Measurements from ENCODE around the gene IL17RA.

IL17RA gene

DNA sequence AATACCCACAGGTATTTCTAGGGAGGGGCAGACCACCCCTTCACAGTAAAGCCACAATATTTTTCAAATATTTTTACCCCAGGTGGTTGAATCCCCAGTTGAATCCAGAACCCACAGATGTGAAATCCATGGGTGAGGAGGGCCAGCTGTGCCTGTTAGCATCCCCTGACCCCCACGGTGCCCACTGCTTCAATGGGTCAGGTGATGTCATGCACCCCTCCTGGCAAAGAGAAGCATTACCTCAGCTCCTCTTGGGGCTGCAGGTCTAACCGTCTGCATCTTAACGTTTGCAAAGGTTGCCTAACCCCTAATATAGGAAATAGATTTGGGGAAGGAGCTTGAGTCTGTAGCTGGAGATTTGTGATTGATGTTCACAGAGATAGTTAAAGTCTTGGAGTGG lies 24.7 kb upstream of the IL17RA start:
- H3K36me3 ChIP-seq: no peaks in the 10 kb centered on the region
- H3K4me1 ChIP-seq (ENCODE audit: control insufficient read depth in 1 of 2, insufficient read depth in 1 of 2, low read depth in 1 of 2, low read length in 1 of 2): peaks cover 4 to 12% of the 10 kb centered on the region in 2 experiments
- no peaks in the 10 kb centered on the region for H3K27me3 ChIP-seq
- no peak overlapping the region for H3K4me3 ChIP-seq (ENCODE audit: low read depth in 1 of 2, low read length in 1 of 2)
- no peaks in the 10 kb centered on the region for H3K9me3 ChIP-seq
- TF ChIP-seq, protein P1, sequence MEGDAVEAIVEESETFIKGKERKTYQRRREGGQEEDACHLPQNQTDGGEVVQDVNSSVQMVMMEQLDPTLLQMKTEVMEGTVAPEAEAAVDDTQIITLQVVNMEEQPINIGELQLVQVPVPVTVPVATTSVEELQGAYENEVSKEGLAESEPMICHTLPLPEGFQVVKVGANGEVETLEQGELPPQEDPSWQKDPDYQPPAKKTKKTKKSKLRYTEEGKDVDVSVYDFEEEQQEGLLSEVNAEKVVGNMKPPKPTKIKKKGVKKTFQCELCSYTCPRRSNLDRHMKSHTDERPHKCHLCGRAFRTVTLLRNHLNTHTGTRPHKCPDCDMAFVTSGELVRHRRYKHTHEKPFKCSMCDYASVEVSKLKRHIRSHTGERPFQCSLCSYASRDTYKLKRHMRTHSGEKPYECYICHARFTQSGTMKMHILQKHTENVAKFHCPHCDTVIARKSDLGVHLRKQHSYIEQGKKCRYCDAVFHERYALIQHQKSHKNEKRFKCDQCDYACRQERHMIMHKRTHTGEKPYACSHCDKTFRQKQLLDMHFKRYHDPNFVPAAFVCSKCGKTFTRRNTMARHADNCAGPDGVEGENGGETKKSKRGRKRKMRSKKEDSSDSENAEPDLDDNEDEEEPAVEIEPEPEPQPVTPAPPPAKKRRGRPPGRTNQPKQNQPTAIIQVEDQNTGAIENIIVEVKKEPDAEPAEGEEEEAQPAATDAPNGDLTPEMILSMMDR (IDR thresholded peaks at IDR 0.05): no peak
- no peak overlapping the region for H3K27ac ChIP-seq

- TF ChIP-seq, protein P1 (IDR thresholded peaks at IDR 0.05): no peak
- Histone ChIP-seq H3K27ac (no peak overlapping the region), H3K9me3 (no peaks in the 10 kb centered on the region), H3K36me3 (no peaks in the 10 kb centered on the region), H3K27me3 (no peaks in the 10 kb centered on the region), H3K4me1 (ENCODE audit: control insufficient read depth in 1 of 2, insufficient read depth in 1 of 2, low read depth in 1 of 2, low read length in 1 of 2) (peaks cover 4 to 12% of the 10 kb centered on the region in 2 experiments), H3K4me3 (ENCODE audit: low read depth in 1 of 2, low read length in 1 of 2) (no peak overlapping the region)
Measured at GRCh38 chr22:17063411-17064106, 21.2 kb upstream of the IL17RA start.

GRCh38 chr22:17064498-17065100 lies 20.2 kb upstream of the IL17RA start:
- H3K27ac ChIP-seq: no peak overlapping the region
- no peaks in the 10 kb centered on the region for H3K27me3 ChIP-seq
- no peaks in the 10 kb centered on the region for H3K36me3 ChIP-seq
- no peak overlapping the region for H3K4me3 ChIP-seq (ENCODE audit: low read depth in 1 of 2, low read length in 1 of 2)
- peaks cover 4 to 12% of the 10 kb centered on the region in 2 experiments for H3K4me1 ChIP-seq (ENCODE audit: control insufficient read depth in 1 of 2, insufficient read depth in 1 of 2, low read depth in 1 of 2, low read length in 1 of 2)
- H3K9me3 ChIP-seq: no peaks in the 10 kb centered on the region
- TF ChIP-seq, protein P1 (IDR thresholded peaks at IDR 0.05): no peak

DNA sequence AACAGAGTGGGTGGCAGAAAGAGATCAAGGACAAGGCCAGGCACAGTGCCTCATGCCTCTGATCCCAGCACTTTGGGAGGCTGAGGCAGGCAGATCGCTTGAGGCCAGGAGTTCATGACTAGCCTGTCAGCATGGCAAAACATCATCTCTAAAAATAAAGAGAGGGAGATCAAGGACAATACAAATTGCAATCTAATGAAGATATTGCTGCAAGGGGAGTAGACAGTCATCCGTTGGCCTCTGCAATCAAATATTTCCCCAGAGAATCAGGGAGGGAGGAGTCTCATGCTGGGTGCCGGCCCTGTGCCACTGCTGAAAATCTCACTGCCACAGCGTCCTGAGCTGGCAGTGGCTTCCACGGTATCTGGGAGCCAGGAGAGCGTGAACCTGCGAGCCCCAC lies 19.4 kb upstream of the IL17RA start:
- peaks cover 4 to 12% of the 10 kb centered on the region in 2 experiments for H3K4me1 ChIP-seq (ENCODE audit: control insufficient read depth in 1 of 2, insufficient read depth in 1 of 2, low read depth in 1 of 2, low read length in 1 of 2)
- no peak overlapping the region for H3K27ac ChIP-seq
- no peaks in the 10 kb centered on the region for H3K9me3 ChIP-seq
- H3K4me3 ChIP-seq (ENCODE audit: low read depth in 1 of 2, low read length in 1 of 2): no peak overlapping the region
- TF ChIP-seq, protein P1 (IDR thresholded peaks at IDR 0.05): no peak
- no peaks in the 10 kb centered on the region for H3K27me3 ChIP-seq
- no peaks in the 10 kb centered on the region for H3K36me3 ChIP-seq

- Histone ChIP-seq H3K9me3 (no peaks in the 10 kb centered on the region), H3K4me3 (ENCODE audit: low read depth in 1 of 2, low read length in 1 of 2) (no peak overlapping the region), H3K27me3 (no peaks in the 10 kb centered on the region), H3K27ac (no peak overlapping the region), H3K4me1 (ENCODE audit: control insufficient read depth in 1 of 2, insufficient read depth in 1 of 2, low read depth in 1 of 2, low read length in 1 of 2) (peaks cover 18 to 20% of the 10 kb centered on the region in 2 experiments), H3K36me3 (no peaks in the 10 kb centered on the region)
- TF ChIP-seq, protein P1 (IDR thresholded peaks at IDR 0.05): no peak
Measured at GRCh38 chr22:17072877-17073276, 11.9 kb upstream of the IL17RA start.

All from neutrophil (primary cell).